DND-41 (cell line): ENCODE measurements around the gene SPTAN1.
A peak's percentile ranks its signal among the peaks of the same experiment; 100 is the strongest.

ENCODE experiments used
- ATAC-seq: fragments of 200-7000 bp; cut with Tn5 transposase; 3 replicates; pipeline ENCODE4 v1.9.1; 2021; ENCODE audit warnings: low read depth; ENCODE audit not compliant: insufficient read depth
- DNase-seq: peaks from one replicate; pipeline ENCODE4 v3.0.0-alpha.2; 2020
- H2AFZ ChIP-seq: 2 replicates; pipeline ENCODE4 v1.6.0; 2012; ENCODE audit warnings: low read depth, low read length
- H3K27ac ChIP-seq: 2 replicates; pipeline ENCODE4 v1.5.1; 2012; ENCODE audit warnings: low read length, inconsistent platforms
- H3K27me3 ChIP-seq: fragments of 200-600 bp; sonication (generic); 2 replicates; pipeline ENCODE4 v1.6.0; 2012; ENCODE audit warnings: low read length, mild to moderate bottlenecking, inconsistent platforms; ENCODE audit not compliant: insufficient read depth, poor library complexity
- H3K36me3 ChIP-seq: 2 replicates; pipeline ENCODE4 v1.5.1; 2012; ENCODE audit warnings: low read length, inconsistent platforms; ENCODE audit not compliant: insufficient read depth
- H3K4me1 ChIP-seq: 2 replicates; pipeline ENCODE4 v1.5.1; 2012; ENCODE audit warnings: mild to moderate bottlenecking, low read length; ENCODE audit not compliant: insufficient read depth
- H3K4me2 ChIP-seq: 2 replicates; pipeline ENCODE4 v1.6.0; 2012; ENCODE audit warnings: mild to moderate bottlenecking, moderate library complexity, low read length, inconsistent platforms; ENCODE audit not compliant: insufficient read depth
- H3K4me3 ChIP-seq, 2 experiments: fragments of 200-600 bp in 1 of 2; shearing (Covaris generic) in 1 of 2; 2 replicates each; pipeline ENCODE4 v1.5.1; 2012 to 2016; ENCODE audit warnings: inconsistent platforms in 2 of 2, low read length in 2 of 2, mild to moderate bottlenecking in 2 of 2, low read depth in 1 of 2, moderate library complexity in 1 of 2
- H3K79me2 ChIP-seq: 2 replicates; pipeline ENCODE4 v1.6.0; 2012; ENCODE audit warnings: low read length, inconsistent platforms; ENCODE audit not compliant: insufficient read depth
- H3K9ac ChIP-seq: 2 replicates; pipeline ENCODE4 v1.6.0; 2012; ENCODE audit warnings: low read depth, mild to moderate bottlenecking, inconsistent platforms, low read length, moderate library complexity
- H3K9me3 ChIP-seq: 2 replicates; pipeline ENCODE4 v1.5.1; 2012; ENCODE audit warnings: low read length, moderate library complexity, mild to moderate bottlenecking, inconsistent platforms; ENCODE audit not compliant: insufficient read depth, severe bottlenecking
- H4K20me1 ChIP-seq: 2 replicates; pipeline ENCODE4 v1.6.0; 2012; ENCODE audit warnings: low read length; ENCODE audit not compliant: insufficient read depth
- CTCF ChIP-seq: IDR thresholded peaks from 2 replicates; pipeline ENCODE4 v1.5.1; 2012; ENCODE audit warnings: borderline replicate concordance, low read length, moderate library complexity, mild to moderate bottlenecking; ENCODE audit not compliant: poor library complexity, severe bottlenecking; ENCODE audit errors: extremely low read depth
- EZH2 ChIP-seq: IDR thresholded peaks from 3 replicates; pipeline ENCODE4 v1.6.1; 2012; ENCODE audit warnings: borderline replicate concordance, low read depth, mild to moderate bottlenecking, moderate library complexity, low read length, inconsistent platforms; ENCODE audit not compliant: severe bottlenecking

The SPTAN1 gene

DNA sequence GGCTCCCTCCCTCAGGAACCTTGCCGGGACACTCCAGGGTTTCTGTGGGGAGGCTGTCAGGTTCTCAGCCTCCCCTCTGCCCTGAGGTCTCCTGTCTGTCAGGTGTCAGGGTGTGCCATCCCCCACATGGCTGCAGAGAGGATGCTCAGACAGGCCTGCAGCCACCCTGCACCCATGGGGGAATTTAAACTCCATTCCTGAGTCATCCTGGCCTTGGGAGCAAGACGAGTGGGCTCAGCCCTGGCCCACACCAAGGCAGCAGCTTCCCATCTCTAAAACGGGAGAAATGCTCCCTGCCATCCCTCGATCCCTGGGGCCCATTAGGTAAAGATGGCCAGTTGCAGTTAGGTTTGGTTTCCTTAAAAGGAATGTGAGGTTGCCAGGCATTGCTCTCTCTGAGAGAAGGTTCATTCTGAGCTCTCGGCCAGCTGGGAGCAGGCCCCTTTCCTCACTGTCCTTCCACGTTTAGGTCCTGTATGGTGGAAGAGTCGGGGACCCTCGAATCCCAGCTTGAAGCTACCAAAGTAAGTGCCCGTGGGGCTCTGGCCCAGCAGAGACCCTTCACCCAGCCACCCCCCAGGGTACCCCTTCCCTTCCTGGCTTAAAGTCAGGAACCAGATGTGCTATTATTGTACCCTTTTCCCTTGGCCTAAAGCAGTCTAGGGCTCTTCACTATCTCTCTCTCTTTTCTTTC, 77.6 kb downstream of the SPTAN1 start:
- Histone ChIP-seq H3K9ac (no peak overlapping the region), H3K9me3 (no peaks in the 10 kb centered on the region), H3K4me3 (no peak overlapping the region), H3K4me2 (no peak overlapping the region), H2AFZ (no peak overlapping the region), H3K27me3 (no peaks in the 10 kb centered on the region), H4K20me1 (peaks cover 6% of the 10 kb centered on the region; the same call in 1 of the 2 replicates), H3K36me3 (peaks cover 94% of the 10 kb centered on the region), H3K27ac (0 out of 2 replicates have a peak overlapping the region, but pooled peaks have one; percentile 32), H3K79me2 (no peaks in the 10 kb centered on the region), H3K4me1 (no peaks in the 10 kb centered on the region)
- no peak for TF ChIP-seq CTCF
- TF ChIP-seq EZH2 = no peak
- ATAC-seq (no peak), DNase-seq (no peak)

DNA sequence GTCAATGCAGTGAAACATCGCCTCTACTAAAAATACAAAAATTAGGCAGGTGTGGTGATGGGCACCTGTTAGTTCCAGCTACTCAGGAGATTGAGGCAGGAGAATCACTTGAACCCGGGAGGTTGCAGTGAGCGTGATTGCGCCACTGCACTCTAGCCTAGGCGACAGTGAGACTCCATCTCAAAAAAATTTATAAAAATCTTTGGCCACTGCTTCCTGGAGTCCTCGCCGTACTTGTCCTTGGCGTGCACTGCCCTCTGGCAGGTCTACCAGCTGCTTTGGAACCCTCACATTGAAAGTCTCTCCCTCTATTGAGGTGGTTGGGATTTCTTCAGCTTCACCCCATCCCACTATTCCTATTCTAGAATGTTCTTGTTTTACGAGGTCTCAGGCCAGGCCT, 79.2 kb downstream of the SPTAN1 start:
- DNase-seq (no peak), ATAC-seq (no peak)
- Histone ChIP-seq H3K27ac (no peak overlapping the region), H3K4me1 (no peaks in the 10 kb centered on the region), H3K27me3 (no peaks in the 10 kb centered on the region), H3K36me3 (peaks cover 89% of the 10 kb centered on the region), H3K4me3 (no peak overlapping the region), H3K9me3 (no peaks in the 10 kb centered on the region), H3K79me2 (no peaks in the 10 kb centered on the region), H3K9ac (no peak overlapping the region), H2AFZ (no peak overlapping the region), H3K4me2 (no peak overlapping the region), H4K20me1 (peaks cover 6% of the 10 kb centered on the region; the same call in 1 of the 2 replicates)
- TF ChIP-seq EZH2 (no peak), CTCF (no peak)

GRCh38 chr9:128632066-128632465, 79.7 kb downstream of the SPTAN1 start:
- Histone ChIP-seq H3K4me2 (no peak overlapping the region), H3K27me3 (no peaks in the 10 kb centered on the region), H2AFZ (no peak overlapping the region), H3K79me2 (no peaks in the 10 kb centered on the region; the same call in 1 of the 2 replicates), H3K27ac (no peak overlapping the region), H3K9me3 (no peaks in the 10 kb centered on the region), H3K4me3 (no peak overlapping the region), H4K20me1 (peaks cover 8% of the 10 kb centered on the region; the same call in 1 of the 2 replicates), H3K4me1 (no peaks in the 10 kb centered on the region), H3K9ac (no peak overlapping the region), H3K36me3 (peaks cover 89% of the 10 kb centered on the region)
- DNase-seq (no peak), ATAC-seq (no peak)
- TF ChIP-seq CTCF = no peak
- TF ChIP-seq EZH2 = no peak

DNA sequence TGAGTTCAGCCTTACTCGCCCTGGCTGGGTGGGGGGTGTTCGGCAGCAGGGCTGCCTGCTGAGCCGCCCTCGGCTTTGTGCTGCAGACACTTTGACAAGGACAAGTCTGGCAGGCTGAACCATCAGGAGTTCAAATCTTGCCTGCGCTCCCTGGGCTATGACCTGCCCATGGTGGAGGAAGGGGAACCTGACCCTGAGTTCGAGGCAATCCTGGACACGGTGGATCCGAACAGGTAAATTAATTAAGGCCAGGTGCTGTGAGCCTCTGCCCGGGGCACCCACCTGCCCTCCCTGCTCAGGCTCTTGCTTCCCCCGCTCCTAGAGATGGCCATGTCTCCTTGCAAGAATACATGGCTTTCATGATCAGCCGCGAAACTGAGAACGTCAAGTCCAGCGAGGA, 80.1 kb downstream of the SPTAN1 start:
- Histone ChIP-seq H3K36me3 (peaks cover 88% of the 10 kb centered on the region), H3K4me2 (no peak overlapping the region), H2AFZ (no peak overlapping the region), H3K79me2 (no peaks in the 10 kb centered on the region; the same call in 1 of the 2 replicates), H3K4me1 (no peaks in the 10 kb centered on the region), H3K27me3 (no peaks in the 10 kb centered on the region), H3K9me3 (no peaks in the 10 kb centered on the region), H4K20me1 (peaks cover 9% of the 10 kb centered on the region; the same call in 1 of the 2 replicates), H3K9ac (no peak overlapping the region), H3K27ac (no peak overlapping the region), H3K4me3 (no peak overlapping the region)
- ATAC-seq (no peak), DNase-seq (no peak)
- TF ChIP-seq EZH2 = no peak
- no peak for TF ChIP-seq CTCF
